Activated T-cell treated with anti-CD3 and anti-CD28 coated beads, Interleukin-2, amount 50 U/mL, for 4 hours (primary cell): ENCODE measurements around the gene COTL1. TPM values are rescaled to one million over a fixed set of nuclear protein-coding genes. Genes with fewer than 3 reads are reported as not detected.

ENCODE experiments used
- ATAC-seq, 2 donors: fragments of 200-7000 bp; cut with Tn5 transposase; one replicate each; pipeline ENCODE4 v1.10.0; 2021
- DNase-seq: peaks from one replicate; pipeline ENCODE4 v3.0.0-alpha.2; 2020
- H3K27me3 Mint-ChIP-seq: one replicate; pipeline ENCODE4 v1.8.0; 2021; ENCODE audit warnings: low read depth, mixed read lengths
- H3K36me3 Mint-ChIP-seq: one replicate; pipeline ENCODE4 v1.8.0; 2022; ENCODE audit warnings: mixed read lengths; ENCODE audit not compliant: insufficient read depth
- H3K4me1 Mint-ChIP-seq: one replicate; pipeline ENCODE4 v1.8.0; 2021; ENCODE audit warnings: low read depth, mixed read lengths
- H3K4me3 Mint-ChIP-seq: one replicate; pipeline ENCODE4 v1.8.0; 2021; ENCODE audit warnings: mild to moderate bottlenecking, moderate library complexity, mixed read lengths
- H3K9me3 Mint-ChIP-seq: one replicate; pipeline ENCODE4 v1.8.0; 2021; ENCODE audit warnings: mixed read lengths
- total RNA-seq, 3 donors: library from RNA; stranded (reverse); gene quantifications; one replicate each; pipeline ENCODE4 v1.2.1, GENCODE V29; 2021

Gene COTL1
- total RNA-seq, 3 donors from 2014 or later: 209 to 331 (median 274) TPM

- ATAC-seq (no peak), DNase-seq (no peak)
- Mint-ChIP-seq H3K27me3 (no peaks in the 10 kb centered on the region), H3K4me3 (peak overlapping the region; percentile 67), H3K9me3 (no peaks in the 10 kb centered on the region), H3K36me3 (peaks cover 32% of the 10 kb centered on the region), H3K4me1 (peaks cover 80% of the 10 kb centered on the region)
These were observed 4.3 kb downstream of the COTL1 start for GRCh38 chr16:84613408-84614072.

- Mint-ChIP-seq H3K4me3 (no peak overlapping the region), H3K9me3 (no peaks in the 10 kb centered on the region), H3K36me3 (peaks cover 32% of the 10 kb centered on the region), H3K4me1 (peaks cover 89% of the 10 kb centered on the region), H3K27me3 (no peaks in the 10 kb centered on the region)
- ATAC-seq (no peak), DNase-seq (no peak)
These were observed 5.2 kb downstream of the COTL1 start for GRCh38 chr16:84612686-84613085.

- peaks cover 100% of the 10 kb centered on the region for H3K4me1 Mint-ChIP-seq
- no peak overlapping the region for H3K4me3 Mint-ChIP-seq
- H3K36me3 Mint-ChIP-seq: peaks cover 36% of the 10 kb centered on the region
- no peaks in the 10 kb centered on the region for H3K27me3 Mint-ChIP-seq
- ATAC-seq: no peak
- DNase-seq: no peak
- H3K9me3 Mint-ChIP-seq: no peaks in the 10 kb centered on the region
These were observed 6.8 kb downstream of the COTL1 start for GRCh38 chr16:84611041-84611440.

GRCh38 chr16:84610376-84610775 is 7.5 kb downstream of the COTL1 start:
- ATAC-seq (no peak), DNase-seq (no peak)
- Mint-ChIP-seq H3K36me3 (peaks cover 32% of the 10 kb centered on the region), H3K4me1 (peaks cover 100% of the 10 kb centered on the region), H3K4me3 (no peak overlapping the region), H3K27me3 (no peaks in the 10 kb centered on the region), H3K9me3 (no peaks in the 10 kb centered on the region)

GRCh38 chr16:84609563-84610177 is 8.2 kb downstream of the COTL1 start:
- no peak for DNase-seq
- peaks cover 98% of the 10 kb centered on the region for H3K4me1 Mint-ChIP-seq
- peak overlapping the region; percentile 14 for H3K4me3 Mint-ChIP-seq
- no peaks in the 10 kb centered on the region for H3K27me3 Mint-ChIP-seq
- peak; percentile 24 to 32 for ATAC-seq
- peaks cover 30% of the 10 kb centered on the region for H3K36me3 Mint-ChIP-seq
- no peaks in the 10 kb centered on the region for H3K9me3 Mint-ChIP-seq

- Mint-ChIP-seq H3K36me3 (peaks cover 24% of the 10 kb centered on the region), H3K4me3 (peak overlapping the region; percentile 59), H3K9me3 (no peaks in the 10 kb centered on the region), H3K27me3 (no peaks in the 10 kb centered on the region), H3K4me1 (peaks cover 94% of the 10 kb centered on the region)
- DNase-seq: no peak
- peak; percentile 41 to 57 for ATAC-seq
These were observed 9.6 kb downstream of the COTL1 start for GRCh38 chr16:84608282-84608681.

GRCh38 chr16:84607694-84608093 is 10.2 kb downstream of the COTL1 start:
- peaks cover 22% of the 10 kb centered on the region for H3K36me3 Mint-ChIP-seq
- ATAC-seq: peak; percentile 9 to 27
- H3K27me3 Mint-ChIP-seq: no peaks in the 10 kb centered on the region
- no peak for DNase-seq
- no peaks in the 10 kb centered on the region for H3K9me3 Mint-ChIP-seq
- peaks cover 94% of the 10 kb centered on the region for H3K4me1 Mint-ChIP-seq
- H3K4me3 Mint-ChIP-seq: peak overlapping the region; percentile 59

- ATAC-seq (no peak), DNase-seq (no peak)
- peaks cover 94% of the 10 kb centered on the region for H3K4me1 Mint-ChIP-seq
- peaks cover 21% of the 10 kb centered on the region for H3K36me3 Mint-ChIP-seq
- peak overlapping the region; percentile 2 for H3K4me3 Mint-ChIP-seq
- no peaks in the 10 kb centered on the region for H3K9me3 Mint-ChIP-seq
- no peaks in the 10 kb centered on the region for H3K27me3 Mint-ChIP-seq
These were observed 10.8 kb downstream of the COTL1 start for GRCh38 chr16:84607061-84607460.

- Mint-ChIP-seq H3K36me3 (peaks cover 19% of the 10 kb centered on the region), H3K27me3 (no peaks in the 10 kb centered on the region), H3K9me3 (no peaks in the 10 kb centered on the region), H3K4me3 (peak overlapping the region; percentile 29), H3K4me1 (peaks cover 94% of the 10 kb centered on the region)
- DNase-seq (no peak), ATAC-seq (no peak)
These were observed 11.6 kb downstream of the COTL1 start for GRCh38 chr16:84606081-84606875.

GRCh38 chr16:84605339-84605848 is 12.5 kb downstream of the COTL1 start:
- H3K4me3 Mint-ChIP-seq: no peak overlapping the region
- ATAC-seq (no peak), DNase-seq (no peak)
- H3K9me3 Mint-ChIP-seq: no peaks in the 10 kb centered on the region
- H3K4me1 Mint-ChIP-seq: peaks cover 94% of the 10 kb centered on the region
- no peaks in the 10 kb centered on the region for H3K27me3 Mint-ChIP-seq
- H3K36me3 Mint-ChIP-seq: peaks cover 13% of the 10 kb centered on the region

- ATAC-seq (no peak), DNase-seq (no peak)
- H3K27me3 Mint-ChIP-seq: no peaks in the 10 kb centered on the region
- H3K36me3 Mint-ChIP-seq: peaks cover 7% of the 10 kb centered on the region
- no peaks in the 10 kb centered on the region for H3K9me3 Mint-ChIP-seq
- peaks cover 93% of the 10 kb centered on the region for H3K4me1 Mint-ChIP-seq
- H3K4me3 Mint-ChIP-seq: no peak overlapping the region
These were observed 13.3 kb downstream of the COTL1 start for GRCh38 chr16:84604477-84605013.

GRCh38 chr16:84603940-84604339 is 13.9 kb downstream of the COTL1 start:
- Mint-ChIP-seq H3K4me3 (no peak overlapping the region), H3K9me3 (no peaks in the 10 kb centered on the region), H3K36me3 (peaks cover 7% of the 10 kb centered on the region), H3K4me1 (peaks cover 93% of the 10 kb centered on the region), H3K27me3 (no peaks in the 10 kb centered on the region)
- DNase-seq (no peak), ATAC-seq (no peak)

GRCh38 chr16:84603140-84603816 is 14.6 kb downstream of the COTL1 start:
- peak; percentile 14 to 24 for ATAC-seq
- peaks cover 88% of the 10 kb centered on the region for H3K4me1 Mint-ChIP-seq
- DNase-seq: peak; percentile 39
- no peaks in the 10 kb centered on the region for H3K9me3 Mint-ChIP-seq
- peaks cover 7% of the 10 kb centered on the region for H3K36me3 Mint-ChIP-seq
- H3K27me3 Mint-ChIP-seq: no peaks in the 10 kb centered on the region
- H3K4me3 Mint-ChIP-seq: peak overlapping the region; percentile 59
